Stomach smooth muscle (tissue), 2 donors: Measurements from ENCODE around the gene CD248.
A peak's percentile ranks its signal among the peaks of the same experiment; 100 is the strongest.
"Not testable (repeated sequence)": the region's sequence is repeated elsewhere in the genome, so short reads cannot be mapped to it uniquely, and the experiment has no call there.

Experiments
- H3K27ac ChIP-seq: one replicate; pipeline ENCODE4 v1.7.0; 2013; ENCODE audit warnings: mild to moderate bottlenecking, low read length, inconsistent platforms
- H3K27me3 ChIP-seq, 2 donors: one replicate each; pipeline ENCODE4 v1.7.0; 2013; ENCODE audit warnings: low read length in 2 of 2; ENCODE audit not compliant: insufficient read depth in 2 of 2, control insufficient read depth in 1 of 2
- H3K36me3 ChIP-seq, 2 donors: one replicate each; pipeline ENCODE4 v1.7.0; 2013; ENCODE audit warnings: low read length in 2 of 2; ENCODE audit not compliant: control insufficient read depth in 2 of 2, insufficient read depth in 2 of 2
- H3K4me1 ChIP-seq: one replicate; pipeline ENCODE4 v1.7.0; 2013; ENCODE audit warnings: low read length; ENCODE audit not compliant: control insufficient read depth, insufficient read depth
- H3K4me3 ChIP-seq, 2 donors: one replicate each; pipeline ENCODE4 v1.7.0; 2013; ENCODE audit warnings: low read length in 2 of 2
- H3K9ac ChIP-seq, 2 donors: one replicate each; pipeline ENCODE4 v1.7.0; 2013; ENCODE audit warnings: low read length in 2 of 2, mild to moderate bottlenecking in 1 of 2
- H3K9me3 ChIP-seq, 2 donors: one replicate each; pipeline ENCODE4 v1.7.0; 2013; ENCODE audit warnings: low read length in 2 of 2; ENCODE audit not compliant: control insufficient read depth in 2 of 2
- donor health status: healthy.
- donor health status: Pancreatic carcinoma.

Gene CD248

GRCh38 chr11:66277064-66277463 is 39.8 kb downstream of the CD248 start:
- not testable (repeated sequence) for H3K27me3 ChIP-seq, H3K27ac ChIP-seq, H3K4me3 ChIP-seq, H3K9me3 ChIP-seq, H3K9ac ChIP-seq, H3K4me1 ChIP-seq
- peaks cover 37 to 39% of the 10 kb centered on the region in 2 donors for H3K36me3 ChIP-seq

DNA sequence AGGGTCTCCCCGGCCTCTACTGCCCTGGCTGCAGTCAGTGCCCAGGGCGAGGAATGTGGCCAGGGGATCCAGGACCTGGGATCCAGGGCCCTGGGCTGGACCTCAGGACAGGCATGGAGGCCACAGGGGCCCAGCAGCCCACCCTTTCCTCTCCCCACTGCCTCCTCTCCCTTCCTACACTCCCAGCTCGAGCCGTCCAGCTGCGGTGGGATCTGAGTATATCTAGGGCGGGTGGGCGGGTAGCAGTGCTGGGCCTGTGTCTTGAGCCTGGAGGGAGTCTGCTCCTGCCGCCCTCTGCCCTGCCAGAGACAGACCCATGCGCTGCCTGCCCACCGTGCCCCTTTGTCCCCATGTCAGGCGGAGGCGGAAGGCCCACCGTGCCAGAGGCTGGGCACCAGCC is 40.2 kb downstream of the CD248 start:
- peaks cover 41 to 44% of the 10 kb centered on the region in 2 donors for H3K36me3 ChIP-seq
- not testable (repeated sequence) for H3K4me3 ChIP-seq, H3K27me3 ChIP-seq

DNA sequence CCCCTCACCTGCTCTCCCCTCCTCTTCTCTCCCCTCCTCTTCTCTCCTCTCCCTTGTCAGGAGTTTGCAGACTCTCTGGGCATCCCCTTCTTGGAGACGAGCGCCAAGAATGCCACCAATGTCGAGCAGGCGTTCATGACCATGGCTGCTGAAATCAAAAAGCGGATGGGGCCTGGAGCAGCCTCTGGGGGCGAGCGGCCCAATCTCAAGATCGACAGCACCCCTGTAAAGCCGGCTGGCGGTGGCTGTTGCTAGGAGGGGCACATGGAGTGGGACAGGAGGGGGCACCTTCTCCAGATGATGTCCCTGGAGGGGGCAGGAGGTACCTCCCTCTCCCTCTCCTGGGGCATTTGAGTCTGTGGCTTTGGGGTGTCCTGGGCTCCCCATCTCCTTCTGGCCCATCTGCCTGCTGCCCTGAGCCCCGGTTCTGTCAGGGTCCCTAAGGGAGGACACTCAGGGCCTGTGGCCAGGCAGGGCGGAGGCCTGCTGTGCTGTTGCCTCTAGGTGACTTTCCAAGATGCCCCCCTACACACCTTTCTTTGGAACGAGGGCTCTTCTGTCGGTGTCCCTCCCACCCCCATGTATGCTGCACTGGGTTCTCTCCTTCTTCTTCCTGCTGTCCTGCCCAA is 40.7 kb downstream of the CD248 start:
- Histone ChIP-seq H3K9ac (no peak overlapping the region), H3K4me1 (peaks cover 8% of the 10 kb centered on the region), H3K27ac (no peak overlapping the region), H3K27me3 (no peaks in the 10 kb centered on the region), H3K9me3 (no peaks in the 10 kb centered on the region), H3K36me3 (peaks cover 42 to 44% of the 10 kb centered on the region in 2 donors), H3K4me3 (no peak overlapping the region)

More for the DNA sequence above, 40.2 kb downstream of the CD248 start:
- not testable (repeated sequence) for H3K4me1 ChIP-seq, H3K9me3 ChIP-seq, H3K9ac ChIP-seq, H3K27ac ChIP-seq

DNA sequence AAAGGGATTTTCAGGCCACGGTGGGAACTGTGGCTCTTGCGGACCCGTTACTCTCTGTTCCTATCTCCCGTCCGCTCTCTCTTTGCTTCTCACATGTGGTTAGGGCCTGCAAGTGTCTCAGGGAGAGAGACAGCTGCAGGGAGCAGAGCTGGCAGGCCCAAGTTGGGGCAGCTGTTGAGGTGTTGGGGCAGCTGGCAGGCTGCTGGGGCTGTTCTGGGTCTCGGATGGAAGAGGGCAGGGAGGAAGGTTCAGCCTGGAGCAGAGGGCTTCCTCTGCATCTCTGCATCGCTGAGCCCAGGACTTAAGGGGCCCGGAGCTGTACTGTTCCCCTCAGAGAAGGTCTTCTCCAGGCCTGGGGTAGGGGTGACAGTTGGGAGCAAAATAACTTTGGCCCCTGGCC is 41.4 kb downstream of the CD248 start:
- peaks cover 44% of the 10 kb centered on the region in 2 donors for H3K36me3 ChIP-seq
- H3K9ac ChIP-seq = no peak overlapping the region
- no peak overlapping the region for H3K27ac ChIP-seq
- no peaks in the 10 kb centered on the region for H3K9me3 ChIP-seq
- no peaks in the 10 kb centered on the region for H3K27me3 ChIP-seq
- H3K4me1 ChIP-seq = peaks cover 10% of the 10 kb centered on the region
- H3K4me3 ChIP-seq = no peak overlapping the region

GRCh38 chr11:66274219-66274618 is 42.6 kb downstream of the CD248 start:
- Histone ChIP-seq H3K4me3 (no peak overlapping the region), H3K9me3 (no peaks in the 10 kb centered on the region), H3K27ac (no peak overlapping the region), H3K9ac (no peak overlapping the region), H3K27me3 (no peaks in the 10 kb centered on the region), H3K36me3 (peaks cover 44% of the 10 kb centered on the region in 2 donors), H3K4me1 (peaks cover 21% of the 10 kb centered on the region)

DNA sequence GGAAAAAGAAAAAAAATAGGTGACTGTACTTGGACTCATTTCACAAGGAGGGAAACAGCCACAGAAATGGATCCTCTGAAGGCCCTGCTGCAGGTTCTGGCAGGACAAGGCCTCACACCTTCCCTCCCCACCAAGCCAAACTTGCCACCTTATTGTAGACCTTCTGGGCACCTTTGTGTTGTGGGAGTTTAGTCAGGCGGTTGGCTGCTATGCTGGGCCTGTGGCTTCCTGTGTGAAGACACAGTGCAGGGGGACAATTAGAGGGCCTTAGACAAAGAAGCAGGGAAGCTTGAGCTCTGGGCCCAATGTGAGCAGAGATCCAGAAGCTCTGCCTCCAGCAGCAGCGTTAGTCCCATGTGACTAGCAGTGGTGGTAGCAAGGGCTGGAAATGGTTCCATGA is 44.2 kb downstream of the CD248 start:
- Histone ChIP-seq H3K27ac (no peak overlapping the region), H3K36me3 (peaks cover 44% of the 10 kb centered on the region in 2 donors)

GRCh38 chr11:66271816-66272215 is 45.0 kb downstream of the CD248 start:
- peaks cover 44% of the 10 kb centered on the region in 2 donors for H3K36me3 ChIP-seq
- H3K9me3 ChIP-seq = no peaks in the 10 kb centered on the region
- H3K9ac ChIP-seq = no peak overlapping the region
- H3K27ac ChIP-seq = no peak overlapping the region
- H3K4me3 ChIP-seq = no peak overlapping the region
- no peaks in the 10 kb centered on the region for H3K27me3 ChIP-seq
- peaks cover 26% of the 10 kb centered on the region for H3K4me1 ChIP-seq

More for the DNA sequence above, 44.2 kb downstream of the CD248 start:
- H3K4me1 ChIP-seq = peaks cover 24% of the 10 kb centered on the region
- no peak overlapping the region for H3K4me3 ChIP-seq
- H3K27me3 ChIP-seq = no peaks in the 10 kb centered on the region
- no peaks in the 10 kb centered on the region for H3K9me3 ChIP-seq
- no peak overlapping the region for H3K9ac ChIP-seq

GRCh38 chr11:66268952-66269905 is 47.6 kb downstream of the CD248 start:
- Histone ChIP-seq H3K9me3 (no peaks in the 10 kb centered on the region), H3K36me3 (peaks cover 31 to 37% of the 10 kb centered on the region in 2 donors), H3K4me3 (peak overlapping the region; percentile 54 to 91), H3K9ac (peak overlapping the region; percentile 77 to 98), H3K4me1 (peaks cover 39% of the 10 kb centered on the region), H3K27ac (peak overlapping the region; percentile 98), H3K27me3 (no peaks in the 10 kb centered on the region)

- H3K9me3 ChIP-seq = no peaks in the 10 kb centered on the region
- H3K4me1 ChIP-seq = peaks cover 39% of the 10 kb centered on the region
- H3K36me3 ChIP-seq = peaks cover 31% of the 10 kb centered on the region in 2 donors
- H3K4me3 ChIP-seq = peak within 1 kb of the TSS; percentile 77 to 91
- peak within 1 kb of the TSS; percentile 98 for H3K27ac ChIP-seq
- no peaks in the 10 kb centered on the region for H3K27me3 ChIP-seq
- peak within 1 kb of the TSS; percentile 77 to 98 for H3K9ac ChIP-seq
Measured at GRCh38 chr11:66268244-66268951, 48.4 kb downstream of the CD248 start, which contains the start of gene RAB1B. RAB1B (plus strand) TSS chr11:66268639; CDS start chr11:66268680, 41 bp downstream.

DNA sequence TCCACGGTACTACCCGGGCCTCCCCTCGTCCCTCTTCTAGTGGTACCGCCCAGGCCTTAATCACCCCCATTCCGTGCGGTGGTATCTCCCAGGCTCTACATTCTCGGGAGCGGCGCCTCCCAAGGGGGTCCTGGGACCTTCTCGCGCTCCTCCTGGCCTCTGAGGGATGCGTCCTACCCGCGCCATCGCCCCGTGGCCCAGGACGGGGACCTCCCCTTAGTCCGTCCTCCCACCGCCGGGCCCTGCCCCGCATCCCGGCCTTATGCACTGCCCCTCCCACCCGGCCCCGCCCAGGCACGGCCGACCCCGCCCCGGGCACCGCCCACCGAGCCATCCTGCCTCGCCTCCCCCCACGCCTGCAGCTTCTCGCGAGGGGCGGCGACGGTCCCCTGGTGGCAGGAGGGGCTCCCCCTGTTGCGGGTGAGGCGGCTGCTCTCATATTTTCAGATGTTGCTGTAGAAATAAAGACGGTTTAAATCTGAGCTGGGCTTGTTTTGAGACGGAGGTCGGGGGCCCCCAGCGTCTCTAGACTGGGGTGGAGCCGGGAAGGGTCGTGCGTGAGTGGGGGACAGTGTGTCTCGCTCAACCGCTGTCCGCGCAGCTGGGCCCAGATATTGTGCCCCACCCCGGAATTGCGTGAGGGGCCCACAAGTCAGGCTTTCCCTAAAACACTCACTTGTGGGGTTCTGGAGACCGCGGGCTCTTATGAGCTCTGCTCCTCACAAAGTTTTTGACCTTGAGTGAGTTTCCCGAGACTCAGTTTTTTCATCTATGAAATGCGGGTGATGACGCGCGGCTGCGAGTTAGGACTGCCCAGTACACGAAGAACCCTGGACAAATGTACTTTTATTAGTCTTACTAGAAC is 49.2 kb downstream of the CD248 start:
- Histone ChIP-seq H3K4me1 (peaks cover 39% of the 10 kb centered on the region), H3K9ac (peak overlapping the region; percentile 77 to 98), H3K36me3 (peaks cover 30% of the 10 kb centered on the region in 2 donors), H3K27me3 (no peaks in the 10 kb centered on the region), H3K4me3 (peak overlapping the region; percentile 77 to 91), H3K27ac (peak overlapping the region; percentile 98), H3K9me3 (no peaks in the 10 kb centered on the region)
